Activated T-helper 1 cell treated with anti-CD3 and anti-CD28 coated beads, Interleukin-12 subunit alpha, Interleukin-12 subunit beta, Interleukin-2, Interleukin-4 antibody, amounts not matched to agents 30 ng/mL and 10 ng/mL and 1 ng/mL, durations not matched to agents 14 hours and 24 hours and 36 hours (primary cell): Measurements from ENCODE around the gene CATSPER3. TPM values are rescaled to one million over a fixed set of nuclear protein-coding genes. Genes with fewer than 3 reads are reported as not detected.
"Not testable (repeated sequence)": the region's sequence is repeated elsewhere in the genome, so short reads cannot be mapped to it uniquely, and the experiment has no call there.

Experiments
- DNase-seq: peaks from one replicate; pipeline ENCODE4 v3.0.0; 2021; ENCODE audit warnings: low spot score
- H3K27ac Mint-ChIP-seq: one replicate; pipeline ENCODE4 v1.8.0; 2021; ENCODE audit warnings: mild to moderate bottlenecking, mixed read lengths
- H3K27me3 Mint-ChIP-seq: one replicate; pipeline ENCODE4 v1.8.0; 2022; ENCODE audit warnings: mild to moderate bottlenecking, moderate library complexity, mixed read lengths; ENCODE audit not compliant: insufficient read depth
- H3K36me3 Mint-ChIP-seq: one replicate; pipeline ENCODE4 v1.8.0; 2021; ENCODE audit warnings: low read depth, mixed read lengths
- H3K4me1 Mint-ChIP-seq: one replicate; pipeline ENCODE4 v1.8.0; 2021; ENCODE audit warnings: low read depth, mixed read lengths
- H3K4me3 Mint-ChIP-seq: one replicate; pipeline ENCODE4 v1.8.0; 2021; ENCODE audit warnings: mild to moderate bottlenecking, moderate library complexity, mixed read lengths
- H3K9me3 Mint-ChIP-seq: one replicate; pipeline ENCODE4 v1.8.0; 2021; ENCODE audit warnings: mixed read lengths
- intact Hi-C: fragments of 100-400 bp; cut with micrococcal nuclease; formaldehyde crosslinking; loops from one replicate; pipeline ENCODE4 v1.15.1; 2024
- total RNA-seq: library from RNA; stranded (reverse); gene quantifications from 2 replicates; pipeline ENCODE4 v1.2.3, GENCODE V29; 2022

Gene CATSPER3
- total RNA-seq, 1 donor from 2014 or later, result 0.41 TPM

DNA sequence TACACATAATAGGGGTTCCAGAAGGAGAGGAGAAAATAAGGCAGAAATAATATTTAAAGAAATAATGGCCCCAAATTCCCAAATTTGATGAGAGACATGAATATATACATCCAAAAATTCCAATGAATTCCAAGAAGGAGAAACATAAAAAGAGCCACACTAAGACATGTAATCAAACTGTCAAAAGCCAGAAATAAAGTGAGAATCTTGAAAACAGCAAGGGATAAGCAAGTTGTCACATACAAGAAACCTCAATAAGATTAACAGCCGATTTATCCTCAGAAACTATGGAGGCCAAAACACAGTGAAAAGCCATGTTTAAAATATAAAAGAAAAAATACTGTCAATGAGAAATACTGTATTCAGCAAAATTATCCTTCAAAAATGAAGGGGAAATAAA, 14.5 kb downstream of the CATSPER3 start:
- Mint-ChIP-seq H3K4me1 (no peaks in the 10 kb centered on the region), H3K27ac (no peak overlapping the region), H3K27me3 (peaks cover 3% of the 10 kb centered on the region), H3K4me3 (no peak overlapping the region), H3K36me3 (no peaks in the 10 kb centered on the region), H3K9me3 (peaks cover 47% of the 10 kb centered on the region)
- intact Hi-C loops, result no loop called here
- DNase-seq, result no peak

DNA sequence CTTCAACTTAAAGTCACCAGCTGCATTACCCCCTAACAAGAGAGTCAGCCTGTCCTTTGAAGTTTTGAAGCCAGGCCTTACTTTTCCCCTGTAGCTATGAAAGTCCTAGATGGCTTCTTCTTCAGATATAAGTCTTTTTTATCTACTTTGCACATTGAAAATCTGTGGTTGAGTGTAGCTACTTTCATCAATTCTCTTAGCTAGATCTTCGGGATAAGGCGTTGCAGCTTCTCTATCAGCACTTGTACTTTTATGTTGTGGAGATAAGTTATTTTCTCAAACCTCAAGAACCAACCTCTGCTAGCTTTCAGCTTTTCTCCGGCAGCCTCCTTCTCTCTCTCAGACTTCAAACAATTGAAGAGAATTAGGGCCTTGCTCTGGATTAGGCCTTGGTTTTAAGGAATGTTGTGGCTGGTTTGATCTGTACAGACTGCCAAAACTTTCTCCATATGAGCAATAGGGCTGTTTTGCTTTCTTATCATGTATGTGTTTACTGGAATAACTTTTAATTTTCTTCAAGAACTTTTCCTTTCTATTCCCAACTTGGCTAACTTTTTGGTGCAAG, 21.6 kb downstream of the CATSPER3 start:
- intact Hi-C loops, result no loop called here
- Mint-ChIP-seq H3K27ac (no peak overlapping the region), H3K4me1 (no peaks in the 10 kb centered on the region), H3K4me3 (no peak overlapping the region), H3K36me3 (no peaks in the 10 kb centered on the region), H3K27me3 (peaks cover 9% of the 10 kb centered on the region), H3K9me3 (peaks cover under 1% of the 10 kb centered on the region)
- DNase-seq, result no peak

DNA sequence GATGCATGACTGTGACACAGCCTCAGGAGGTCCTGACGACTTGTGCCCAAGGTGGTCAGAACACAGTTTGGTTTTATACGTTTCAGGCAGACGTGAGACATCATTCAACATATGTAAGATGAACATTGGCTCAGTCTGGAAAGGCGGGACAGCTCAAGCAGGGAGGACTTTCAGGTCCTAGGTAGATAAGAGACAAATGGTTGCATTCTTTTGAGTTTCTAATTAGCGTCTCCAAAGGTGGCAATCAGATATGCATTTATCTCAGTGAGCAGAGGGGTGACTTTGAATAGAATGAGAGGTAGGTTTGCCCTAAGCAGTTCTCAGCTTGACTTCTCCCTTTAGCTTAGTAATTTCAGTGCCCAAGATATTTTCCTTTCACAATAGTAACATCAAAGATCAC, 22.5 kb downstream of the CATSPER3 start:
- H3K27ac Mint-ChIP-seq, intact Hi-C loops, H3K9me3 Mint-ChIP-seq: not testable (repeated sequence)

DNA sequence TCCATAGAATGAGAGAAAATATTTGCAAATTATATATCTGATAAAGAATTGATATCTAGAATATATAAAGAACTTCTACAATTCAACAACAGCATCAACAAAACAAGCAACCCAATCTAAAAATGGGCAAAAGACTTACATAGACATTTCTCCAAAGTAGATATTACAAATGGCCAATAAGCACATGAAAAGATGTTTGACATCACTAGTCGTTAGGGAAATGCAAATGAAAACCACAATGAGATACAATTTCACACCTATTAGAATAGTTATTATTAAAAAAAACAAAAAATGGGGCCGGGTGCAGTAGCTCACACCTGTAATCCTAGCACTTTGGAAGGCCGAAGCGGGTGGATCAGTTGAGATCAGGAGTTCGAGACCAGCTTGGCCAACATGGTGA, 24.4 kb downstream of the CATSPER3 start:
- H3K4me3 Mint-ChIP-seq, result no peak overlapping the region
- H3K27ac Mint-ChIP-seq, result no peak overlapping the region
- no peak for DNase-seq
- H3K36me3 Mint-ChIP-seq, result no peaks in the 10 kb centered on the region
- intact Hi-C loops, result no loop called here
- H3K27me3 Mint-ChIP-seq, result peaks cover 9% of the 10 kb centered on the region
- H3K4me1 Mint-ChIP-seq, result no peaks in the 10 kb centered on the region
- H3K9me3 Mint-ChIP-seq, result no peaks in the 10 kb centered on the region

More for the DNA sequence above, 22.5 kb downstream of the CATSPER3 start:
- not testable (repeated sequence) for DNase-seq, H3K4me1 Mint-ChIP-seq, H3K36me3 Mint-ChIP-seq, H3K4me3 Mint-ChIP-seq, H3K27me3 Mint-ChIP-seq

DNA sequence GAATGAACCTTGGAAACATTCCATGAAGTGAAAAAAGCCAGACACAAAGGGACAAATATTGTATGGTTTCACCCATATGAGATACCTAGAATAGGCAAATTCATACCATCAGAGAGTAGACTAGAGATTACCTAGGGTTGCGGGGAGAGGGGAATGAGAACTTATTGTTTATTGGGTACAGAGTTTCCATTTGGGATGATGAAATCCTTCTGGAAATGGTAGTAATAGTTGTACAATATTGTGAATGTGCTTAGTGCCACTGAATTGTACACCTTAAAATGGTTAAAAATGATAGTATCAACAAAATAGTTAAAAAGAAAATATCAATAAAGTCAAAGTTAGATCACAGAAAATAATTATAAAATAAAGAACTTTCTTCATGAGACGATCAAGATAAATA, 25.5 kb downstream of the CATSPER3 start:
- DNase-seq, result no peak

DNA sequence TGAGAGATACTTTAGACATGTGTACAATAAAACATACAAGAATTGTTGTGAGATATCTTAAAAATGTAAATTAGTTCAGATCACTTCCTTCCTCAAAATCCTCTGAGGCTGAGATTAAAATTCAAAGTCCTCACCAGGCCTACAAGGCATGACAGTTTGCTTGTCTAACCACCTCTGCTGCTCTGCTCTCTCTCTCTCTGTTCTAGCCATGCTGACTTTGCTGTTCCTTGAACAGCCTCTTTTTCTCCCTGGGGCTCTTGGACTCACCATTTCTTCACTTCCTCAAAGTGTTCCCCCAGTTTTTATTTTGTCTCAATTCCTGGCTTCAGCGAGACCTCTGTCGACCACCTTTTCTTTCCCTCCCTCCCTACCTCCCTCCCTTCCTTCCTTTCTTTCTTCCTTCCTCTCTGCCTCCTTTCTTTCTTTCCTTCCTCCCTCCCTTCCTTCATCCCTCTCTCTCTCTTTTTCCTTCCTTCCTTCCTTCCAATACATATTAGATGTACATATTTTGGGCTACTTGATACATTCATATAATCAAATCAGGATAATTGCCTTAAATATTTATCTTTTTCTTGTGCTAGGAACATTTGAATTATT, 27.0 kb downstream of the CATSPER3 start:
- DNase-seq, result no peak
- Mint-ChIP-seq H3K4me1 (no peaks in the 10 kb centered on the region), H3K27me3 (peaks cover 11% of the 10 kb centered on the region), H3K9me3 (no peaks in the 10 kb centered on the region), H3K27ac (no peak overlapping the region), H3K36me3 (no peaks in the 10 kb centered on the region), H3K4me3 (no peak overlapping the region)
- intact Hi-C loops, result no loop called here

More for the DNA sequence above, 25.5 kb downstream of the CATSPER3 start:
- intact Hi-C loops, result no loop called here
- H3K9me3 Mint-ChIP-seq, result no peaks in the 10 kb centered on the region
- no peaks in the 10 kb centered on the region for H3K4me1 Mint-ChIP-seq
- no peaks in the 10 kb centered on the region for H3K36me3 Mint-ChIP-seq
- H3K27ac Mint-ChIP-seq, result no peak overlapping the region
- H3K4me3 Mint-ChIP-seq, result no peak overlapping the region
- peaks cover 9% of the 10 kb centered on the region for H3K27me3 Mint-ChIP-seq

DNA sequence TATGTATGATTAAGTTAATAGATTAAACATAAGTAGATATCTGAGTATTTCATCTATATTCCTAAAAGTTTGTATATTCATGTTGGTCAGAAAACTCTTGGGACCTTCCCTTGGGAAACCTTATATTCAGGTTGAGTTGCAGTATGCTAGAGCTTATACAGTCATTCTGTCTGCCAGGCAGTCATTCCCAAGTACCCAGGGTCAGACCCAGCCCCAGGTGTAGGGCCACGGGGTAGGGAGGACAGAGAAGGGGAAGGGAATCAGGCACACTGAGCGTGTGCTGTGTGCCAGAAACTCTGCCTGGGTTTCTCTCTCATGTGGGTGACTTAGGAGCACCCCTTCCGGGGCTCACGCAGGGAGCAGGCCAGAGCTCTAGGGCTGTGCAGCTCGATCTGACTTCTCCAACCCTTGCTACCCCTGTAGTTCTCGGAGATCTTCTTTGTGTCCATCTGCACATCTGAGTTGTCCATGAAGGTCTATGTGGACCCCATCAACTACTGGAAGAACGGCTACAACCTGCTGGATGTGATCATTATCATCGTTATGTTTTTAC, 28.2 kb downstream of the CATSPER3 start:
- Mint-ChIP-seq H3K9me3 (no peaks in the 10 kb centered on the region), H3K4me3 (no peak overlapping the region), H3K36me3 (no peaks in the 10 kb centered on the region)

DNA sequence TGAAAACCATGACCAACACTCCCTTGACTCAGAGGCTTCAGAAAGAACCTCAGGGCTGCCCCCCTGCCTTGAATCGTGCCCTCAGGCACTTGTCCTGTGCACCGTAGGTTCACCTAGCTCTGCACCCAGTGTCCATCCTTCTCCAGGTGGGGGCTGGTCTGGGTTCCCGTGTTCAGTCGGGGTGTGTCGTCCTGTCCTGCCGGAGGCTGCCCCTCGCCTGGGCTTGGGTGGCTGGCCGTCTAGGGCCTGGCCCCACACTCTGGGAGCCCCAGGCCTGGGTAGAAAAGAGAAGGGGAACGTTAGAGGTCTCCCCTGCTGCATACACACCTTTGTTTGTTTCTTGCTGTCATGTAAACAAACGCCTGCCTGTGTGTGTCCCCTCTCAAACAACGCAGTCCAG, 29.3 kb downstream of the CATSPER3 start:
- H3K27ac Mint-ChIP-seq, result no peak overlapping the region
- no peak overlapping the region for H3K4me3 Mint-ChIP-seq
- H3K27me3 Mint-ChIP-seq, result peaks cover 9% of the 10 kb centered on the region
- DNase-seq, result no peak
- no peaks in the 10 kb centered on the region for H3K4me1 Mint-ChIP-seq
- intact Hi-C loops, result no loop called here
- no peaks in the 10 kb centered on the region for H3K9me3 Mint-ChIP-seq
- no peaks in the 10 kb centered on the region for H3K36me3 Mint-ChIP-seq

More for the DNA sequence above, 28.2 kb downstream of the CATSPER3 start:
- no peak for DNase-seq
- Mint-ChIP-seq H3K4me1 (no peaks in the 10 kb centered on the region), H3K27ac (no peak overlapping the region), H3K27me3 (peaks cover 7% of the 10 kb centered on the region)
- intact Hi-C loops, result no loop called here

DNA sequence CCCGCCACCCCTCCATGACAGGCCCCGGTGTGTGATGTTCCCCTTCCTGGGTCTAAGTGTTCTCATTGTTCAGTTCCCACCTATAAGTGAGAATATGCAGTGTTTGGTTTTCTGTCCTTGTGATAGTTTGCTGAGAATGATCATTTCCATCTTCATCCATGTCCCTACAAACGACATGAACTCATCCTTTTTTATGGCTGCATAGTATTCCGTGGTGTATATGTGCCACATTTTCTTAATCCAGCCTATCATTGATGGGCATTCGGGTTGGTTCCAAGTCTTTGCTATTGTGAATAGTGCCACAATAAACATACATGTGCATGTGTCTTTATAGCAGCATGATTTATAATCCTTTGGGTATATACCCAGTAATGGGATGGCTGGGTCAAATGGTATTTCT, 30.4 kb downstream of the CATSPER3 start:
- H3K27ac Mint-ChIP-seq, DNase-seq, H3K4me3 Mint-ChIP-seq, intact Hi-C loops, H3K4me1 Mint-ChIP-seq, H3K9me3 Mint-ChIP-seq, H3K36me3 Mint-ChIP-seq: not testable (repeated sequence)
- H3K27me3 Mint-ChIP-seq, result peaks cover 10% of the 10 kb centered on the region

DNA sequence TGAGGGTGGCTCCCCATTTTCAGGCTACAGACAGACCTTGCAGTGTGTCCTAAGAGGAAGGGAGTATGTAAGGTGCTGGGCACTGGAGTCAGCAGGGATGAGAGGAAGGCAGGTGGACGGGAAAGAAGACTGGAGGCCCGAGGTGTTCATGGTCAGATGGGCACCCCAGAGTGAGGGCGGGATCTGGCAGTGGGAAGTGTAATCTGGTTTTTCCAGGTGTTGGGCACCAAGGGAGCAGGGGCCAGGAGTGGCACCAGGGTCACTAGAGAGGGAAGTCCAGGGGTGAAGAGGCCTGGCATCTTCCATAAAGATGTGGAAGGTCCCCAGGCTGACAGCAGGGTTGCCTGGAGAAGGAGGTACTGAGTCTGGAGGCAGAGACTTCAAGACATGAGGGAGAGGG, 36.7 kb downstream of the CATSPER3 start:
- no peaks in the 10 kb centered on the region for H3K4me1 Mint-ChIP-seq
- peaks cover 2% of the 10 kb centered on the region for H3K36me3 Mint-ChIP-seq
- H3K27ac Mint-ChIP-seq, result no peak overlapping the region
- intact Hi-C loops, result no loop called here
- H3K4me3 Mint-ChIP-seq, result no peak overlapping the region
- no peaks in the 10 kb centered on the region for H3K9me3 Mint-ChIP-seq
- H3K27me3 Mint-ChIP-seq, result peaks cover 10% of the 10 kb centered on the region
- no peak for DNase-seq

DNA sequence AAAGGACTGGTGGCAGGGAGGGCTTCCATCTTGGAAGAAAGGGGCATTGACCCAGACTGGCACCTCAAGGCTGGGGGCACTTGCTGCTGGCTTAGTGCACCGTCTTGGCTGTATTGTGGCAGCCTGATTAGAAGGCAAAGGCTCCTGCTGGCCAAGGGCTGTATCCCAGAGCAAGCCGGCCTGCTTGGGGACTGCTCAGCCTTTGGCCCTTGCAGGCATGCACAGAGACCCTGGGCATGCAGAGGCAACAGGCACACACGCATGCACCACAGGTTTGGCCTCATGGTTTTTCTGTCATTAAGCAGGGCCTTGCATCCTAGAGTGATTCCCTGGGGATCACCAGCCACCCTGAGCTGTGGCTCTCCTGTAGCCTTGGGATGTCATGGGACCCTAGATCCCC, 37.4 kb downstream of the CATSPER3 start:
- intact Hi-C loops, result no loop called here
- Mint-ChIP-seq H3K9me3 (no peaks in the 10 kb centered on the region), H3K4me1 (no peaks in the 10 kb centered on the region), H3K4me3 (no peak overlapping the region), H3K27me3 (peaks cover 10% of the 10 kb centered on the region), H3K27ac (no peak overlapping the region), H3K36me3 (peaks cover 2% of the 10 kb centered on the region)
- no peak for DNase-seq

DNA sequence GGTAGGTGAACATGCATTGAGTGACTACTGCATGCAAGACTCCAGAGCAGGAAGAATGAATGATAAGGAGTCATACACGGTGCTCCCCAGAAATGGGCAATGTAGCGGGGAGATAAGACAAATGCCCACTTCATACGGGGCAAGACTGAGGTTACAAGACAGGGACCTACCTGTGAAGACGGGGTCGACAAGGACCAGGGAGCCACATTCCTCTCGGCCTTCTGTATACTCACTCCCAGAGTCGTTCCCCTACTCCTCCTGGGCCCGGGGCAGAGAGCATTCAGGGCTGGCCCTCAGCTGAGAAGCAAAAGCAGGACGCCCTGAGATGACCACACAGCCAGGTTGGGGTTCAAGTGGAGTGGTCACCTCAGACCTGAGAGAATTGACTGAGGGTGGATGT, 39.6 kb downstream of the CATSPER3 start:
- Mint-ChIP-seq H3K27ac (no peak overlapping the region), H3K4me3 (no peak overlapping the region), H3K9me3 (no peaks in the 10 kb centered on the region), H3K4me1 (no peaks in the 10 kb centered on the region), H3K27me3 (peaks cover 4% of the 10 kb centered on the region), H3K36me3 (peaks cover 2% of the 10 kb centered on the region)
- no peak for DNase-seq
- intact Hi-C loops, result no loop called here

DNA sequence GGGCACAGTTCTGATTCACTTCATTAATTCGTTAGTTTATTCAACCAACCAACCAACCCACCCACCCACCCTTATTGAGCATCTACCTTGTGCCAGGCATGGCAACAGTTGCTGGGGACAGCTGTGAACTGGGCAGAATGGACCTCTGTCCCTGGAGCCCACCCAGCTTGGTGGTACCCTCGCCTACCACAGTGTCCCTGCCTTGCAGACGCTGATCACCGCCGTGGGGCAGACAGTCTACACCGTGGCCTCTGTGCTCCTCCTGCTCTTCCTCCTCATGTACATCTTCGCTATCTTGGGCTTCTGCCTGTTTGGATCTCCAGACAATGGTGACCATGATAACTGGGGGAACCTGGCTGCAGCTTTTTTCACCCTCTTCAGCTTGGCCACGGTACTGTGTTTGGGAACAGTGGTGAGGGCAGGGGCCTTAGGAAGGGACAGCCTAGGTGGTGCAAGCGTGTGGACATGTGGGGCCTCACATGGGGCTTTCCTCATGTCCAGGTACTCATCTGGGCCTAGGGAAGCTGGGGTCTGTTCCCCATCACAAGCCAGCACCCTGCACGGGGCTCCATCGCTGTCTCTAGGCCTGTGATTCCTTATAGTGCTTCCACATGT, 40.1 kb downstream of the CATSPER3 start:
- DNase-seq, result no peak
- Mint-ChIP-seq H3K4me3 (no peak overlapping the region), H3K27me3 (peaks cover 4% of the 10 kb centered on the region), H3K9me3 (no peaks in the 10 kb centered on the region), H3K4me1 (no peaks in the 10 kb centered on the region), H3K27ac (no peak overlapping the region), H3K36me3 (peaks cover 2% of the 10 kb centered on the region)
- intact Hi-C loops, result no loop called here
